HepG2 (cell line): ENCODE data around the gene IFIT1B. TPM values are rescaled to one million over a fixed set of nuclear protein-coding genes. Genes with fewer than 3 reads are reported as not detected.
A peak's percentile ranks its signal among the peaks of the same experiment; 100 is the strongest.

ENCODE experiments used
- ADNP ChIP-seq: sonication (generic); formaldehyde crosslinking; IDR thresholded peaks from 2 replicates; pipeline ENCODE4 v1.4.0; 2020; ENCODE audit warnings: missing genetic modification reagents
- BCL3 ChIP-seq: sonication (generic); formaldehyde crosslinking; IDR thresholded peaks from 2 replicates; pipeline ENCODE4 v1.5.1; 2020; ENCODE audit warnings: mild to moderate bottlenecking, missing genetic modification reagents, moderate library complexity
- BRCA1 ChIP-seq: sonication (generic); formaldehyde crosslinking; IDR thresholded peaks from 2 replicates; pipeline ENCODE4 v1.4.0; 2020; ENCODE audit warnings: missing genetic modification reagents
- DMAP1 ChIP-seq: IDR thresholded peaks from 2 replicates; pipeline ENCODE4 v1.6.1; 2016
- E2F5 ChIP-seq: sonication (generic); formaldehyde crosslinking; conservative IDR thresholded peaks from 2 replicates; pipeline ENCODE4 v1.4.0; 2020; ENCODE audit warnings: missing genetic modification reagents
- ELK4 ChIP-seq: sonication (generic); formaldehyde crosslinking; IDR thresholded peaks from 2 replicates; pipeline ENCODE4 v1.9.0; 2021; ENCODE audit warnings: missing genetic modification reagents, borderline replicate concordance
- IKZF4 ChIP-seq: sonication (generic); formaldehyde crosslinking; IDR thresholded peaks from 2 replicates; pipeline ENCODE4 v1.5.1; 2020; ENCODE audit warnings: borderline replicate concordance, mild to moderate bottlenecking, low read depth, missing genetic modification reagents; ENCODE audit errors: not compliant biosample characterization
- KAT2B ChIP-seq: fragments of 150-350 bp; IDR thresholded peaks from 2 replicates; pipeline ENCODE4 v1.6.1; 2014; ENCODE audit warnings: low read depth, low read length, borderline replicate concordance
- KAT7 ChIP-seq: IDR thresholded peaks from 2 replicates; pipeline ENCODE4 v1.6.1; 2018; ENCODE audit warnings: borderline replicate concordance, missing compliant biosample characterization
- KDM1A ChIP-seq: IDR thresholded peaks from 2 replicates; pipeline ENCODE4 v1.6.1; 2016; ENCODE audit warnings: missing compliant biosample characterization
- KLF16 ChIP-seq, 2 experiments: sonication (generic) in 1 of 2; formaldehyde crosslinking in 1 of 2; IDR thresholded peaks; 2 replicates each; pipeline versions ENCODE4 v1.6.1 to v1.8.0; 2016 to 2023; ENCODE audit warnings: missing genetic modification reagents in 2 of 2, missing compliant biosample characterization in 1 of 2
- NONO ChIP-seq, 2 experiments: fragments of 450-650 bp in 1 of 2; sonication (generic) in 1 of 2; formaldehyde crosslinking in 1 of 2; IDR thresholded peaks in 1 of 2; conservative IDR thresholded peaks in 1 of 2; 2 replicates each; pipeline versions ENCODE4 v1.6.1 to v1.8.0; 2017 to 2022; ENCODE audit warnings: mild to moderate bottlenecking in 1 of 2, missing genetic modification reagents in 1 of 2, moderate library complexity in 1 of 2
- NPAS2 ChIP-seq: sonication (generic); formaldehyde crosslinking; IDR thresholded peaks from 2 replicates; pipeline ENCODE4 v1.8.0; 2022; ENCODE audit warnings: mild to moderate bottlenecking, missing genetic modification reagents, borderline replicate concordance
- NR2C2 ChIP-seq: sonication (generic); formaldehyde crosslinking; IDR thresholded peaks from 2 replicates; pipeline ENCODE4 v1.4.0; 2020; ENCODE audit warnings: missing genetic modification reagents, mild to moderate bottlenecking, moderate library complexity, borderline replicate concordance
- SETDB1 ChIP-seq: sonication (generic); formaldehyde crosslinking; IDR thresholded peaks from 2 replicates; pipeline ENCODE4 v1.5.1; 2020; ENCODE audit warnings: missing genetic modification reagents, mild to moderate bottlenecking, borderline replicate concordance
- ZMAT3 ChIP-seq: sonication (generic); formaldehyde crosslinking; conservative IDR thresholded peaks from 2 replicates; pipeline ENCODE4 v1.7.0; 2021; ENCODE audit warnings: missing genetic modification reagents
- ZMYM3 ChIP-seq: sonication (generic); formaldehyde crosslinking; IDR thresholded peaks from 2 replicates; pipeline ENCODE4 v1.5.1; 2020; ENCODE audit warnings: mild to moderate bottlenecking, missing genetic modification reagents
- ZNF205 ChIP-seq: IDR thresholded peaks from 2 replicates; pipeline ENCODE4 v1.6.1; 2018; ENCODE audit warnings: missing biosample characterization, missing genetic modification reagents
- ZNF503 ChIP-seq: sonication (generic); formaldehyde crosslinking; IDR thresholded peaks from 2 replicates; pipeline ENCODE4 v1.4.0; 2020; ENCODE audit warnings: missing genetic modification reagents
- ZNF788 ChIP-seq: sonication (generic); formaldehyde crosslinking; IDR thresholded peaks from 2 replicates; pipeline ENCODE4 v1.5.0; 2020; ENCODE audit warnings: mild to moderate bottlenecking, missing genetic modification reagents, borderline replicate concordance
- polyA plus RNA-seq, 8 experiments: library from polyadenylated mRNA; depleted of rRNA in 3 of 8; stranded (reverse) in 7 of 8; unstranded in 1 of 8; fragments of >200 nt; fragmentation: Illumina TruSeq in 4 of 8; extraction: Trizol in 4 of 8; gene quantifications; 2 replicates each; pipeline versions ENCODE4 v1.2.1 to v1.2.3, GENCODE V29; 2011 to 2016; ENCODE audit warnings: low read depth in 4 of 8, missing spikeins in 1 of 8, mixed read lengths in 1 of 8; ENCODE audit not compliant: insufficient read depth in 1 of 8
- total RNA-seq, 5 experiments: library from RNA; depleted of rRNA; stranded (reverse); fragments of >200 nt; fragmentation: Illumina TruSeq; extraction: Trizol; gene quantifications; 2 replicates each; pipeline ENCODE4 v1.2.3, GENCODE V29; 2016; ENCODE audit warnings: low read depth in 1 of 5

Gene IFIT1B
- total and polyA plus RNA-seq, 2 of the 13 experiments (the other 11 are each of a cell fraction or from before 2014, with no cell fraction given), result not detected

GRCh38 chr10:89414146-89414878 is 36.5 kb downstream of the IFIT1B start, which contains the start of gene IFIT5 (continued):
- no peak for TF ChIP-seq ZNF503 (CRISPR knock-in tag)
- TF ChIP-seq KAT2B, result no peak
- no peak; the same call in 1 of the 2 replicates for TF ChIP-seq NR2C2 (CRISPR knock-in tag)
- TF ChIP-seq BCL3 (CRISPR knock-in tag), result peak; percentile 46; the same call in 1 of the 2 replicates
- peak; percentile 19 for TF ChIP-seq IKZF4 (CRISPR knock-in tag)
- no peak for TF ChIP-seq NONO (IDR thresholded peaks at IDR 0.05)
- TF ChIP-seq NONO (CRISPR knock-in tag; conservative IDR thresholded peaks at IDR 0.05), result no peak
- no peak for TF ChIP-seq ELK4 (CRISPR knock-in tag)
- TF ChIP-seq DMAP1 (CRISPR knock-in tag), result peak; percentile 63; the same call in 1 of the 2 replicates
- no peak; the same call in 1 of the 2 replicates for TF ChIP-seq ZMAT3
- no peak for TF ChIP-seq SETDB1
- TF ChIP-seq KLF16 (CRISPR knock-in tag; IDR thresholded peaks at IDR 0.05), result peak in 1 of 2 experiments; percentile 24; a peak in 1 of 4 replicates
- TF ChIP-seq KDM1A (CRISPR knock-in tag), result no peak
- TF ChIP-seq NPAS2 (CRISPR knock-in tag), result 0 out of 2 replicates have a peak, but pooled peaks have one; percentile 26
- TF ChIP-seq BRCA1 (CRISPR knock-in tag), result no peak
- no peak for TF ChIP-seq ZNF205
- no peak for TF ChIP-seq ADNP (CRISPR knock-in tag)
- peak; percentile 72; the same call in 1 of the 2 replicates for TF ChIP-seq E2F5 (CRISPR knock-in tag)
- TF ChIP-seq ZMYM3 (CRISPR knock-in tag), result no peak
- TF ChIP-seq KAT7 (CRISPR knock-in tag), result 0 out of 2 replicates have a peak, but pooled peaks have one; percentile 35
- no peak for TF ChIP-seq ZNF788 (CRISPR knock-in tag)
